H1 (cell line): ENCODE data around the gene EPHB1. TPM values are rescaled to one million over a fixed set of nuclear protein-coding genes. Genes with fewer than 3 reads are reported as not detected.

Experiments used
- CTCF ChIA-PET: fragments of 300-600 bp; sonication (Branson Sonifier 250); formaldehyde crosslinking; loops from one replicate; lab custom pipeline; 2021; ENCODE audit not compliant: partially characterized antibody; lab: Charles Lee
- POLR2A ChIA-PET: fragments of 300-600 bp; sonication (Branson Sonifier 250); formaldehyde crosslinking; loops from one replicate; lab custom pipeline; 2021; ENCODE audit warnings: inconsistent platforms; ENCODE audit not compliant: partially characterized antibody; lab: Charles Lee
- DNase-seq, 2 experiments: peaks; one replicate each; pipeline versions ENCODE4 v3.0.0 to v3.0.0-alpha.2; 2010 to 2022; ENCODE audit warnings: low spot score in 2 of 2, low read depth in 1 of 2, mixed read lengths in 1 of 2
- FAIRE-seq: peaks from 2 replicates; lab custom pipeline; 2011; peaks lifted over from hg19 to GRCh38; lab: Jason Lieb, UNC
- H2AFZ ChIP-seq: 2 replicates; pipeline ENCODE4 v1.8.1; 2012; ENCODE audit warnings: low read length, inconsistent platforms
- H2AK5ac ChIP-seq: 2 replicates; pipeline ENCODE4 v1.6.1; 2013; ENCODE audit warnings: low read depth, low read length
- H2BK120ac ChIP-seq: replicated peaks from 2 replicates; pipeline ENCODE3; 2013; ENCODE audit warnings: low read depth, low read length, inconsistent platforms
- H2BK12ac ChIP-seq: 2 replicates; pipeline ENCODE4 v1.6.1; 2013; ENCODE audit warnings: low read depth, low read length
- H2BK15ac ChIP-seq: 2 replicates; pipeline ENCODE4 v1.6.1; 2013; ENCODE audit warnings: low read length
- H2BK20ac ChIP-seq: 2 replicates; pipeline ENCODE4 v1.6.1; 2013; ENCODE audit warnings: low read length
- H2BK5ac ChIP-seq: 2 replicates; pipeline ENCODE4 v1.6.1; 2013; ENCODE audit warnings: low read depth, low read length
- H3K14ac ChIP-seq: 2 replicates; pipeline ENCODE4 v1.6.1; 2013; ENCODE audit warnings: inconsistent platforms; ENCODE audit not compliant: insufficient read length
- H3K18ac ChIP-seq: 2 replicates; pipeline ENCODE4 v1.6.1; 2013; ENCODE audit warnings: low read length; ENCODE audit errors: extremely low read depth
- H3K23ac ChIP-seq: 2 replicates; pipeline ENCODE4 v1.6.1; 2013; ENCODE audit warnings: inconsistent platforms; ENCODE audit not compliant: insufficient read length
- H3K23me2 ChIP-seq: 2 replicates; pipeline ENCODE4 v1.6.1; 2013; ENCODE audit warnings: low read depth, low read length
- H3K27ac ChIP-seq: 2 replicates; pipeline ENCODE4 v1.6.1; 2011; ENCODE audit warnings: low read depth, low read length, inconsistent platforms
- H3K27me3 ChIP-seq, 4 experiments: replicated peaks in 1 of 4; 1 replicate in 1 of 4; 2 replicates in 3 of 4; pipeline versions ENCODE4 v1.6.1 to v1.8.1; 2011 to 2013; ENCODE audit warnings: low read length in 3 of 4, mild to moderate bottlenecking in 3 of 4, inconsistent platforms in 2 of 4, mixed read lengths in 2 of 4, moderate library complexity in 1 of 4; ENCODE audit not compliant: control insufficient read depth in 3 of 4, insufficient read depth in 3 of 4; ENCODE audit errors: extremely low read depth in 1 of 4
- H3K36me3 ChIP-seq, 4 experiments: 2 replicates each; pipeline versions ENCODE4 v1.6.1 to v1.8.1; 2011 to 2013; ENCODE audit warnings: mild to moderate bottlenecking in 4 of 4, low read length in 3 of 4, moderate library complexity in 2 of 4, control low read depth in 1 of 4, inconsistent platforms in 1 of 4; ENCODE audit not compliant: insufficient read depth in 4 of 4, control insufficient read depth in 2 of 4
- H3K4ac ChIP-seq: replicated peaks from 2 replicates; pipeline ENCODE3; 2013; ENCODE audit warnings: low read length, low read depth, mixed read lengths, inconsistent platforms; ENCODE audit not compliant: insufficient read length
- H3K4me1 ChIP-seq, 4 experiments: replicated peaks in 1 of 4; 1 replicate in 1 of 4; 2 replicates in 3 of 4; pipeline versions ENCODE4 v1.6.1 to v1.8.1; 2011 to 2013; ENCODE audit warnings: low read length in 3 of 4, inconsistent platforms in 2 of 4, mixed read lengths in 1 of 4; ENCODE audit not compliant: insufficient read depth in 4 of 4, control insufficient read depth in 3 of 4
- H3K4me2 ChIP-seq, 2 experiments: 2 replicates each; pipeline versions ENCODE4 v1.6.1 to v1.8.1; 2011 to 2013; ENCODE audit warnings: low read depth in 2 of 2, low read length in 2 of 2, control low read depth in 1 of 2, inconsistent platforms in 1 of 2, mild to moderate bottlenecking in 1 of 2; ENCODE audit not compliant: insufficient read depth in 1 of 2
- H3K4me3 ChIP-seq, 4 experiments: fragments of 200-600, 300-600 bp in 1 of 4; sonication (generic), shearing (Covaris generic), sonication (Bioruptor Twin) in 1 of 4; 2 replicates each; pipeline versions ENCODE4 v1.5.1 to v1.8.1; 2011 to 2016; ENCODE audit warnings: low read length in 4 of 4, low read depth in 3 of 4, control low read depth in 2 of 4, inconsistent platforms in 2 of 4, mild to moderate bottlenecking in 2 of 4, mixed read lengths in 1 of 4, moderate library complexity in 1 of 4; ENCODE audit not compliant: insufficient read depth in 2 of 4; ENCODE audit errors: extremely low read depth in 1 of 4
- H3K56ac ChIP-seq: replicated peaks from 2 replicates; pipeline ENCODE3; 2013; ENCODE audit warnings: low read depth, mild to moderate bottlenecking, mixed read lengths, low read length, inconsistent platforms; ENCODE audit not compliant: insufficient read length
- H3K79me1 ChIP-seq: 2 replicates; pipeline ENCODE4 v1.6.1; 2013; ENCODE audit warnings: low read depth, low read length, control low read depth
- H3K79me2 ChIP-seq, 2 experiments: 2 replicates each; pipeline versions ENCODE4 v1.6.1 to v1.8.1; 2012 to 2013; ENCODE audit warnings: low read length in 2 of 2, mild to moderate bottlenecking in 2 of 2, inconsistent platforms in 1 of 2; ENCODE audit not compliant: insufficient read depth in 2 of 2, control insufficient read depth in 1 of 2
- H3K9ac ChIP-seq, 4 experiments: replicated peaks in 1 of 4; 1 replicate in 1 of 4; 2 replicates in 3 of 4; pipeline versions ENCODE4 v1.6.1 to v1.8.1; 2011 to 2013; ENCODE audit warnings: low read depth in 3 of 4, low read length in 3 of 4, control low read depth in 2 of 4, mild to moderate bottlenecking in 2 of 4, moderate library complexity in 2 of 4, inconsistent platforms in 1 of 4; ENCODE audit errors: extremely low read depth in 1 of 4
- H3K9me3 ChIP-seq, 2 experiments: 2 replicates each; pipeline versions ENCODE4 v1.6.1 to v1.8.1; 2012 to 2013; ENCODE audit warnings: mild to moderate bottlenecking in 2 of 2, moderate library complexity in 2 of 2, control low read depth in 1 of 2, inconsistent platforms in 1 of 2, low read depth in 1 of 2, low read length in 1 of 2, mixed read lengths in 1 of 2; ENCODE audit not compliant: insufficient read depth in 2 of 2
- H4K20me1 ChIP-seq, 2 experiments: replicated peaks in 1 of 2; 2 replicates each; pipeline versions ENCODE3 to v1.8.1; 2011 to 2013; ENCODE audit warnings: inconsistent platforms in 2 of 2, low read length in 2 of 2, mild to moderate bottlenecking in 1 of 2; ENCODE audit not compliant: insufficient read depth in 2 of 2, control insufficient read depth in 1 of 2
- H4K5ac ChIP-seq: 2 replicates; pipeline ENCODE4 v1.6.1; 2013; ENCODE audit warnings: low read length, low read depth, mixed read lengths, inconsistent platforms; ENCODE audit not compliant: insufficient read length
- H4K8ac ChIP-seq: 2 replicates; pipeline ENCODE4 v1.8.0; 2013; ENCODE audit warnings: mild to moderate bottlenecking, moderate library complexity, low read length, inconsistent platforms; ENCODE audit not compliant: insufficient read depth; ENCODE audit errors: extremely low read depth
- H4K91ac ChIP-seq: replicated peaks from 2 replicates; pipeline ENCODE3; 2013; ENCODE audit warnings: low read length, mixed read lengths, inconsistent platforms; ENCODE audit not compliant: insufficient read length
- ASH2L ChIP-seq: fragments of 200-600, 300-600 bp; sonication (generic); IDR thresholded peaks from one replicate; pipeline ENCODE4 v1.7.1; 2017; ENCODE audit warnings: low read length
- BACH1 ChIP-seq: IDR thresholded peaks from 2 replicates; pipeline ENCODE4 v1.6.1; 2012; ENCODE audit warnings: low read length, improper control_type of control experiment
- CHD2 ChIP-seq: IDR thresholded peaks from 2 replicates; pipeline ENCODE4 v1.6.1; 2012; ENCODE audit warnings: low read length, improper control_type of control experiment
- NRF1 ChIP-seq: IDR thresholded peaks from 2 replicates; pipeline ENCODE4 v1.6.1; 2011; ENCODE audit warnings: mild to moderate bottlenecking, low read depth, low read length, improper control_type of control experiment
- USF2 ChIP-seq: IDR thresholded peaks from 2 replicates; pipeline ENCODE4 v1.6.1; 2011; ENCODE audit warnings: low read length, improper control_type of control experiment
- WGBS, 2 experiments: shearing (Covaris generic) in 1 of 2; methylation state at CpG; one replicate each; pipeline versions ENCODE4 v1.1.6 to v1.1.7; 2013 to 2015; ENCODE audit warnings: low lambda C conversion rate in 2 of 2, mixed read lengths in 2 of 2, inconsistent platforms in 1 of 2, low coverage in 1 of 2, missing lambda C conversion rate in 1 of 2; ENCODE audit not compliant: insufficient replicate concordance in 2 of 2, insufficient coverage in 1 of 2, insufficient read length in 1 of 2; ENCODE audit errors: extremely low coverage in 1 of 2, missing lambda C conversion rate in 1 of 2; 5-methylcytosine and 5-hydroxymethylcytosine counted together
- polyA plus RNA-seq, 7 experiments: library from polyadenylated mRNA; depleted of rRNA in 3 of 7; stranded (reverse) in 5 of 7; unstranded in 2 of 7; fragments of >200 nt in 5 of 7; fragments of 200-250 nt in 2 of 7; gene quantifications; 1 replicate in 5 of 7; 2 replicates in 1 of 7; 4 replicates in 1 of 7; pipeline versions ENCODE4 v1.2.1 to v1.2.3, GENCODE V29; 2011 to 2013; ENCODE audit warnings: missing spikeins in 2 of 7, mixed read lengths in 2 of 7
- total RNA-seq: library from RNA; stranded (reverse); fragmentation: NEBNext Ultra II Directional; extraction: Animal tissue kit (Norgen Biotek cat#: 25700); gene quantifications from 2 replicates; pipeline ENCODE4 v1.2.1, GENCODE V29; 2021
- TF ChIP-seq, protein P1 (sequence below), 3 experiments: IDR thresholded peaks; 1 replicate in 2 of 3; 2 replicates in 1 of 3; pipeline versions ENCODE4 v1.5.1 to v1.6.1; 2011; ENCODE audit warnings: low read length in 3 of 3, mild to moderate bottlenecking in 3 of 3, inconsistent platforms in 2 of 3, low read depth in 1 of 3, moderate library complexity in 1 of 3; ENCODE audit not compliant: insufficient read depth in 1 of 3; ENCODE audit errors: control extremely low read depth in 1 of 3

The EPHB1 gene
- total and polyA plus RNA-seq, 2 of the 8 experiments (the other 6 are each of a cell fraction or from before 2014, with no cell fraction given) = 3.5 to 5.9 TPM

- Histone ChIP-seq H4K20me1 (no peaks in the 10 kb centered on the region), H3K18ac (no peak overlapping the region), H3K23me2 (no peaks in the 10 kb centered on the region), H2BK12ac (no peak overlapping the region), H3K23ac (no peak overlapping the region), H4K8ac (no peak overlapping the region), H2AFZ (no peak overlapping the region), H3K56ac (no peak overlapping the region), H4K91ac (no peak overlapping the region), H2AK5ac (no peak overlapping the region), H3K9me3 (no peaks in the 10 kb centered on the region; a peak in 1 of 4 replicates), H3K79me2 (no peaks in the 10 kb centered on the region), H3K27ac (no peak overlapping the region), H3K27me3 (no peaks in the 10 kb centered on the region), H3K9ac (no peak overlapping the region), H2BK15ac (no peak overlapping the region), H3K79me1 (no peaks in the 10 kb centered on the region), H3K4ac (no peak overlapping the region), H2BK120ac (no peak overlapping the region), H3K4me2 (no peak overlapping the region), H3K4me3 (no peak overlapping the region), H4K5ac (no peak overlapping the region), H3K4me1 (peaks cover 0 to 4% (median 1%) of the 10 kb centered on the region in 4 experiments; a peak in 4 of 7 replicates), H3K36me3 (no peaks in the 10 kb centered on the region), H3K14ac (no peak overlapping the region), H2BK5ac (no peak overlapping the region), H2BK20ac (no peak overlapping the region)
- CTCF ChIA-PET = interaction anchor here (0.9 to 5.0 kb wide), 3 partner anchors 21 to 61 kb away, joined by 3 to 23 read pairs (median 5); no protein-coding TSS in a partner anchor
- FAIRE-seq (no peak), DNase-seq (no peak)
- POLR2A ChIA-PET = no interaction called here
- TF ChIP-seq CHD2 (no peak), USF2 (no peak), NRF1 (no peak), ASH2L (no peak), BACH1 (no peak)
- TF ChIP-seq, protein P1, sequence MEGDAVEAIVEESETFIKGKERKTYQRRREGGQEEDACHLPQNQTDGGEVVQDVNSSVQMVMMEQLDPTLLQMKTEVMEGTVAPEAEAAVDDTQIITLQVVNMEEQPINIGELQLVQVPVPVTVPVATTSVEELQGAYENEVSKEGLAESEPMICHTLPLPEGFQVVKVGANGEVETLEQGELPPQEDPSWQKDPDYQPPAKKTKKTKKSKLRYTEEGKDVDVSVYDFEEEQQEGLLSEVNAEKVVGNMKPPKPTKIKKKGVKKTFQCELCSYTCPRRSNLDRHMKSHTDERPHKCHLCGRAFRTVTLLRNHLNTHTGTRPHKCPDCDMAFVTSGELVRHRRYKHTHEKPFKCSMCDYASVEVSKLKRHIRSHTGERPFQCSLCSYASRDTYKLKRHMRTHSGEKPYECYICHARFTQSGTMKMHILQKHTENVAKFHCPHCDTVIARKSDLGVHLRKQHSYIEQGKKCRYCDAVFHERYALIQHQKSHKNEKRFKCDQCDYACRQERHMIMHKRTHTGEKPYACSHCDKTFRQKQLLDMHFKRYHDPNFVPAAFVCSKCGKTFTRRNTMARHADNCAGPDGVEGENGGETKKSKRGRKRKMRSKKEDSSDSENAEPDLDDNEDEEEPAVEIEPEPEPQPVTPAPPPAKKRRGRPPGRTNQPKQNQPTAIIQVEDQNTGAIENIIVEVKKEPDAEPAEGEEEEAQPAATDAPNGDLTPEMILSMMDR (IDR thresholded peaks at IDR 0.05; ENCODE audit: control extremely low read depth in 1 of 3, insufficient read depth in 1 of 3, low read depth in 1 of 3, low read length in 3 of 3) = no peak
- 95% methylated on average over 6 of the region's 6 CpGs; no CpG with 5 or more reads in 1 of the 2 experiments for WGBS, 2 experiments
These were observed 22.2 kb downstream of the EPHB1 start for GRCh38 chr3:134817297-134817696.
